HG03095 (cell line): ENCODE measurements around the gene ARHGAP4.

ENCODE experiments used
- ATAC-seq: cut with Tn5 transposase; IDR thresholded peaks from one replicate; pipeline ENCODE4 v1.9.1; 2021; ENCODE audit warnings: moderate library complexity; ENCODE audit not compliant: unreplicated experiment

Gene ARHGAP4

GRCh38 chrX:153884136-153884535 is 41.9 kb downstream of the ARHGAP4 start:
- no peak for ATAC-seq

- ATAC-seq = no peak
These were observed 42.8 kb downstream of the ARHGAP4 start for GRCh38 chrX:153883163-153883843.

GRCh38 chrX:153882557-153882956 is 43.5 kb downstream of the ARHGAP4 start:
- no peak for ATAC-seq

GRCh38 chrX:153882086-153882498 is 44.0 kb downstream of the ARHGAP4 start:
- ATAC-seq = no peak

GRCh38 chrX:153881281-153881680 is 44.8 kb downstream of the ARHGAP4 start:
- ATAC-seq = no peak

GRCh38 chrX:153880440-153880815 is 45.6 kb downstream of the ARHGAP4 start:
- ATAC-seq = no peak

- ATAC-seq = no peak
These were observed 46.2 kb downstream of the ARHGAP4 start for GRCh38 chrX:153879741-153880439.

- ATAC-seq = no peak
These were observed 47.0 kb downstream of the ARHGAP4 start for GRCh38 chrX:153878969-153879653.

GRCh38 chrX:153878345-153878744 is 47.7 kb downstream of the ARHGAP4 start:
- ATAC-seq = no peak

- ATAC-seq = no peak
These were observed 48.3 kb downstream of the ARHGAP4 start for GRCh38 chrX:153877571-153878261.

- ATAC-seq = no peak
These were observed 50.0 kb downstream of the ARHGAP4 start for GRCh38 chrX:153876112-153876491.

GRCh38 chrX:153875391-153876111 is 50.5 kb downstream of the ARHGAP4 start:
- ATAC-seq = no peak

- no peak for ATAC-seq
These were observed 51.5 kb downstream of the ARHGAP4 start for GRCh38 chrX:153874366-153875125.

GRCh38 chrX:153874085-153874365 is 52.0 kb downstream of the ARHGAP4 start:
- ATAC-seq = no peak

GRCh38 chrX:153873282-153874084 is 52.6 kb downstream of the ARHGAP4 start:
- no peak for ATAC-seq

GRCh38 chrX:153871946-153872878 is 53.9 kb downstream of the ARHGAP4 start:
- ATAC-seq = no peak

GRCh38 chrX:153871451-153871850 is 54.6 kb downstream of the ARHGAP4 start:
- no peak for ATAC-seq

- no peak for ATAC-seq
These were observed 55.2 kb downstream of the ARHGAP4 start for GRCh38 chrX:153870791-153871360.
